Measurements from ENCODE around the gene SMARCD3. TPM values are rescaled to one million over a fixed set of nuclear protein-coding genes. Genes with fewer than 3 reads are reported as not detected.

SMARCD3 gene
- total and polyA plus RNA-seq, 2 experiments from 2014 or later, result 3.3 to 4.0 TPM

DNA sequence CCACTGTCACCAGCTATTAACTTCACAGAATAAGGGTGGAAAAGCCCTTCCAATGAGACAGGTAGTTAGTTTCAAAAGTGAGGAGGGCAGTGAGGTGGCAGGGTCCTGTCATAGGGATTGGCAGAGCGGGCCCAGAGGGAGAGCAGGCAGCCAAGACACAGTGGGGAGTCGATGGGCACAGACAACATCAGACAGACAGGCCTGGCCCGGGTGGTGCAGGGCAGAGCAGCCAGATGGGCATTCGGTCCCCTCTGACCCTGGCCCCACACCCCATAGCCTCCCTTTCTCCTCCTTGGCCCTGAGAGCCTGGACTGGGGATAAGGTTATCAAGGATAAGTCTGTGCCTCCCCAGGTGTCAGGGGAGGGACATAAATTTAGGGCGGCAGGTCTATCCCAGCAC, 31.4 kb upstream of the SMARCD3 start:
- no peak overlapping the region for H3K4me3 Mint-ChIP-seq
- H3K27me3 Mint-ChIP-seq (ENCODE audit: insufficient read depth, low read depth, poor library complexity), result peaks cover 30% of the 10 kb centered on the region
- TF ChIP-seq, protein P1, sequence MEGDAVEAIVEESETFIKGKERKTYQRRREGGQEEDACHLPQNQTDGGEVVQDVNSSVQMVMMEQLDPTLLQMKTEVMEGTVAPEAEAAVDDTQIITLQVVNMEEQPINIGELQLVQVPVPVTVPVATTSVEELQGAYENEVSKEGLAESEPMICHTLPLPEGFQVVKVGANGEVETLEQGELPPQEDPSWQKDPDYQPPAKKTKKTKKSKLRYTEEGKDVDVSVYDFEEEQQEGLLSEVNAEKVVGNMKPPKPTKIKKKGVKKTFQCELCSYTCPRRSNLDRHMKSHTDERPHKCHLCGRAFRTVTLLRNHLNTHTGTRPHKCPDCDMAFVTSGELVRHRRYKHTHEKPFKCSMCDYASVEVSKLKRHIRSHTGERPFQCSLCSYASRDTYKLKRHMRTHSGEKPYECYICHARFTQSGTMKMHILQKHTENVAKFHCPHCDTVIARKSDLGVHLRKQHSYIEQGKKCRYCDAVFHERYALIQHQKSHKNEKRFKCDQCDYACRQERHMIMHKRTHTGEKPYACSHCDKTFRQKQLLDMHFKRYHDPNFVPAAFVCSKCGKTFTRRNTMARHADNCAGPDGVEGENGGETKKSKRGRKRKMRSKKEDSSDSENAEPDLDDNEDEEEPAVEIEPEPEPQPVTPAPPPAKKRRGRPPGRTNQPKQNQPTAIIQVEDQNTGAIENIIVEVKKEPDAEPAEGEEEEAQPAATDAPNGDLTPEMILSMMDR (conservative IDR thresholded peaks at IDR 0.05; ENCODE audit: low read depth in 2 of 2), result no peak
- TF ChIP-seq ZNF331 (CRISPR knock-in tag; IDR thresholded peaks at IDR 0.05; ENCODE audit: low read depth), result no peak
- no peak for TF ChIP-seq NANOG (IDR thresholded peaks at IDR 0.05; ENCODE audit: borderline replicate concordance)
- TF ChIP-seq EZH2 (IDR thresholded peaks at IDR 0.05; ENCODE audit: low read depth, unreplicated experiment), result no peak
- TF ChIP-seq POLR2AphosphoS5 (IDR thresholded peaks at IDR 0.05; ENCODE audit: low read depth), result no peak
- no peak for TF ChIP-seq ZNF114 (CRISPR knock-in tag; IDR thresholded peaks at IDR 0.05)
- TF ChIP-seq ETS1 (IDR thresholded peaks at IDR 0.05), result no peak
- TF ChIP-seq, protein P2, sequence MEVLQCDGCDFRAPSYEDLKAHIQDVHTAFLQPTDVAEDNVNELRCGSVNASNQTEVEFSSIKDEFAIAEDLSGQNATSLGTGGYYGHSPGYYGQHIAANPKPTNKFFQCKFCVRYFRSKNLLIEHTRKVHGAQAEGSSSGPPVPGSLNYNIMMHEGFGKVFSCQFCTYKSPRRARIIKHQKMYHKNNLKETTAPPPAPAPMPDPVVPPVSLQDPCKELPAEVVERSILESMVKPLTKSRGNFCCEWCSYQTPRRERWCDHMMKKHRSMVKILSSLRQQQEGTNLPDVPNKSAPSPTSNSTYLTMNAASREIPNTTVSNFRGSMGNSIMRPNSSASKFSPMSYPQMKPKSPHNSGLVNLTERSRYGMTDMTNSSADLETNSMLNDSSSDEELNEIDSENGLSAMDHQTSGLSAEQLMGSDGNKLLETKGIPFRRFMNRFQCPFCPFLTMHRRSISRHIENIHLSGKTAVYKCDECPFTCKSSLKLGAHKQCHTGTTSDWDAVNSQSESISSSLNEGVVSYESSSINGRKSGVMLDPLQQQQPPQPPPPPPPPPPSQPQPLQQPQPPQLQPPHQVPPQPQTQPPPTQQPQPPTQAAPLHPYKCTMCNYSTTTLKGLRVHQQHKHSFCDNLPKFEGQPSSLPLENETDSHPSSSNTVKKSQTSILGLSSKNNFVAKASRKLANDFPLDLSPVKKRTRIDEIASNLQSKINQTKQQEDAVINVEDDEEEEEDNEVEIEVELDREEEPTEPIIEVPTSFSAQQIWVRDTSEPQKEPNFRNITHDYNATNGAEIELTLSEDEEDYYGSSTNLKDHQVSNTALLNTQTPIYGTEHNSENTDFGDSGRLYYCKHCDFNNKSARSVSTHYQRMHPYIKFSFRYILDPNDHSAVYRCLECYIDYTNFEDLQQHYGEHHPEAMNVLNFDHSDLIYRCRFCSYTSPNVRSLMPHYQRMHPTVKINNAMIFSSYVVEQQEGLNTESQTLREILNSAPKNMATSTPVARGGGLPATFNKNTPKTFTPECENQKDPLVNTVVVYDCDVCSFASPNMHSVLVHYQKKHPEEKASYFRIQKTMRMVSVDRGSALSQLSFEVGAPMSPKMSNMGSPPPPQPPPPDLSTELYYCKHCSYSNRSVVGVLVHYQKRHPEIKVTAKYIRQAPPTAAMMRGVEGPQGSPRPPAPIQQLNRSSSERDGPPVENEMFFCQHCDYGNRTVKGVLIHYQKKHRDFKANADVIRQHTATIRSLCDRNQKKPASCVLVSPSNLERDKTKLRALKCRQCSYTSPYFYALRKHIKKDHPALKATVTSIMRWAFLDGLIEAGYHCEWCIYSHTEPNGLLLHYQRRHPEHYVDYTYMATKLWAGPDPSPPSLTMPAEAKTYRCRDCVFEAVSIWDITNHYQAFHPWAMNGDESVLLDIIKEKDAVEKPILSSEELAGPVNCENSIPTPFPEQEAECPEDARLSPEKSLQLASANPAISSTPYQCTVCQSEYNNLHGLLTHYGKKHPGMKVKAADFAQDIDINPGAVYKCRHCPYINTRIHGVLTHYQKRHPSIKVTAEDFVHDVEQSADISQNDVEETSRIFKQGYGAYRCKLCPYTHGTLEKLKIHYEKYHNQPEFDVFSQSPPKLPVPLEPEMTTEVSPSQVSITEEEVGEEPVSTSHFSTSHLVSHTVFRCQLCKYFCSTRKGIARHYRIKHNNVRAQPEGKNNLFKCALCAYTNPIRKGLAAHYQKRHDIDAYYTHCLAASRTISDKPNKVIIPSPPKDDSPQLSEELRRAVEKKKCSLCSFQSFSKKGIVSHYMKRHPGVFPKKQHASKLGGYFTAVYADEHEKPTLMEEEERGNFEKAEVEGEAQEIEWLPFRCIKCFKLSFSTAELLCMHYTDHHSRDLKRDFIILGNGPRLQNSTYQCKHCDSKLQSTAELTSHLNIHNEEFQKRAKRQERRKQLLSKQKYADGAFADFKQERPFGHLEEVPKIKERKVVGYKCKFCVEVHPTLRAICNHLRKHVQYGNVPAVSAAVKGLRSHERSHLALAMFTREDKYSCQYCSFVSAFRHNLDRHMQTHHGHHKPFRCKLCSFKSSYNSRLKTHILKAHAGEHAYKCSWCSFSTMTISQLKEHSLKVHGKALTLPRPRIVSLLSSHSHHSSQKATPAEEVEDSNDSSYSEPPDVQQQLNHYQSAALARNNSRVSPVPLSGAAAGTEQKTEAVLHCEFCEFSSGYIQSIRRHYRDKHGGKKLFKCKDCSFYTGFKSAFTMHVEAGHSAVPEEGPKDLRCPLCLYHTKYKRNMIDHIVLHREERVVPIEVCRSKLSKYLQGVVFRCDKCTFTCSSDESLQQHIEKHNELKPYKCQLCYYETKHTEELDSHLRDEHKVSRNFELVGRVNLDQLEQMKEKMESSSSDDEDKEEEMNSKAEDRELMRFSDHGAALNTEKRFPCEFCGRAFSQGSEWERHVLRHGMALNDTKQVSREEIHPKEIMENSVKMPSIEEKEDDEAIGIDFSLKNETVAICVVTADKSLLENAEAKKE (CRISPR knock-in tag; IDR thresholded peaks at IDR 0.05), result no peak
- TF ChIP-seq CREB1 (CRISPR knock-in tag; IDR thresholded peaks at IDR 0.05; ENCODE audit: low read depth), result no peak
- no peak for TF ChIP-seq REST (IDR thresholded peaks at IDR 0.05; ENCODE audit: unreplicated experiment)
- TF ChIP-seq JUNB (IDR thresholded peaks at IDR 0.05; ENCODE audit: unreplicated experiment), result no peak
- TF ChIP-seq STAT1 (IDR thresholded peaks at IDR 0.05; ENCODE audit: unreplicated experiment), result no peak
- TF ChIP-seq EZH2phosphoT487 (IDR thresholded peaks at IDR 0.05; ENCODE audit: unreplicated experiment), result no peak
- Histone ChIP-seq H3K4me2 (no peak overlapping the region), H3K4me1 (ENCODE audit: insufficient read depth) (peaks cover 6% of the 10 kb centered on the region; the same call in 1 of the 2 replicates), H4K20me1 (replicated peaks; ENCODE audit: insufficient read depth) (no peaks in the 10 kb centered on the region), H3K27ac (ENCODE audit: low read depth) (no peak overlapping the region), H3K79me2 (replicated peaks; ENCODE audit: insufficient read depth) (no peaks in the 10 kb centered on the region), H3F3A (replicated peaks; ENCODE audit: low read depth) (no peaks in the 10 kb centered on the region), H3K27me3 (ENCODE audit: insufficient read depth) (peaks cover 21% of the 10 kb centered on the region), H3K4me3 (no peak overlapping the region), H2AFZ (no peak overlapping the region), H3K9me2 (ENCODE audit: insufficient read depth) (no peaks in the 10 kb centered on the region), H3K36me3 (ENCODE audit: insufficient read depth) (no peaks in the 10 kb centered on the region)
- ATAC-seq (no peak), DNase-seq (ENCODE audit: low spot score) (no peak)
- no peak overlapping the region for H3K27ac Mint-ChIP-seq
- peaks cover 25% of the 10 kb centered on the region for H3K4me1 Mint-ChIP-seq
- no peaks in the 10 kb centered on the region for H3K36me3 Mint-ChIP-seq (ENCODE audit: low read depth)
- H3K9me3 Mint-ChIP-seq, result no peaks in the 10 kb centered on the region

Measured in GM23338 (cell line).